Left renal pelvis (tissue), 4 donors: ENCODE measurements around the gene DCBLD1. TPM values are rescaled to one million over a fixed set of nuclear protein-coding genes. Genes with fewer than 3 reads are reported as not detected.

Source experiments
- DNase-seq, 4 donors: peaks; one replicate each; pipeline ENCODE4 v3.0.0-alpha.2; 2013; ENCODE audit warnings: low read depth in 4 of 4, low spot score in 3 of 4
- polyA plus RNA-seq, 4 donors: library from polyadenylated mRNA; unstranded; fragments of 120-200 nt; gene quantifications; one replicate each; pipeline ENCODE4 v1.2.1, GENCODE V29; 2013; ENCODE audit not compliant: insufficient read length in 4 of 4

DCBLD1 gene
- polyA plus RNA-seq, 4 donors, result 4.9 to 13.2 (median 11.9) TPM

- no peak for DNase-seq
Measured at GRCh38 chr6:117552618-117553017, 70.1 kb downstream of the DCBLD1 start.

GRCh38 chr6:117553142-117553541 is 70.7 kb downstream of the DCBLD1 start:
- no peak for DNase-seq

GRCh38 chr6:117555262-117555849 is 72.9 kb downstream of the DCBLD1 start:
- no peak for DNase-seq

GRCh38 chr6:117555882-117556498 is 73.5 kb downstream of the DCBLD1 start:
- DNase-seq, result no peak

GRCh38 chr6:117557951-117558350 is 75.5 kb downstream of the DCBLD1 start:
- DNase-seq, result no peak

- no peak for DNase-seq
Measured at GRCh38 chr6:117558818-117559217, 76.3 kb downstream of the DCBLD1 start.

- no peak for DNase-seq
Measured at GRCh38 chr6:117559299-117559698, 76.8 kb downstream of the DCBLD1 start.

GRCh38 chr6:117561128-117561527 is 78.7 kb downstream of the DCBLD1 start:
- no peak for DNase-seq

GRCh38 chr6:117564681-117565080 is 82.2 kb downstream of the DCBLD1 start:
- DNase-seq, result no peak

GRCh38 chr6:117568247-117568646 is 85.8 kb downstream of the DCBLD1 start:
- DNase-seq, result no peak

- DNase-seq, result no peak
Measured at GRCh38 chr6:117568831-117569410, 86.4 kb downstream of the DCBLD1 start.

- no peak for DNase-seq
Measured at GRCh38 chr6:117573006-117573680, 90.7 kb downstream of the DCBLD1 start.

GRCh38 chr6:117574198-117574597 is 91.7 kb downstream of the DCBLD1 start:
- DNase-seq, result no peak

GRCh38 chr6:117585647-117586046 is 103.2 kb downstream of the DCBLD1 start:
- DNase-seq, result no peak

GRCh38 chr6:117590447-117590846 is 108.0 kb downstream of the DCBLD1 start:
- DNase-seq, result no peak

- DNase-seq, result no peak
Measured at GRCh38 chr6:117591405-117591804, 108.9 kb downstream of the DCBLD1 start.

GRCh38 chr6:117592983-117593759 is 110.7 kb downstream of the DCBLD1 start:
- DNase-seq, result no peak

- DNase-seq, result no peak
Measured at GRCh38 chr6:117595099-117595923, 112.8 kb downstream of the DCBLD1 start.

- DNase-seq, result no peak
Measured at GRCh38 chr6:117597755-117598154, 115.3 kb downstream of the DCBLD1 start.
